A673 (cell line): Measurements from ENCODE around the gene CAMTA2.

Experiments used
- EZH2 ChIP-seq: fragments of 200-600 bp; sonication (generic); IDR thresholded peaks from 2 replicates; pipeline ENCODE4 v1.6.1; 2017; ENCODE audit warnings: borderline replicate concordance, low read depth, mild to moderate bottlenecking, mixed read lengths, antibody characterized with exemption, low read length; ENCODE audit not compliant: poor library complexity, severe bottlenecking
- TF ChIP-seq, protein P1 (sequence below): fragments of 300-800, 200-600 bp; sonication (generic); conservative IDR thresholded peaks from 2 replicates; pipeline ENCODE4 v1.5.1; 2017; ENCODE audit warnings: low read depth, mild to moderate bottlenecking, antibody characterized with exemption, low read length, moderate library complexity, mixed read lengths

DNA sequence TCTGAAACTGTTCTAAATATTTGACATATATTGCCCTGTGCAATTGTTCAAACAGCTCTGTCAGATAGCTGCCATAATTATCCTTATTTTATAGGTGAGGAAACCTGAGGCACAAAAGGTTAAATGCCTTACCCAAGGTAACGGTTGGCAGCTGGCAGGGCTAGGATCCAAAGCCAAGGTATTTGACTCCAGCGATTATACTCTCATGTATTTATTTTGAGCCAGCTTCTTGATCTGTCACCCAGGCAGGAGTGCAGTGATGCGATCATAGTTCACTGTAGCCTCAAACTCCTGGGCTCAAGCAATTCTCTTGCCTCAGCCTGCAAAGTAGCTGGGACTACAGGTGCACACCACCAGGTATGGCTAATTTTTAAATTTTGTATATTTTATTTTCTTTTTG, 29.4 kb downstream of the CAMTA2 start:
- TF ChIP-seq, protein P1, sequence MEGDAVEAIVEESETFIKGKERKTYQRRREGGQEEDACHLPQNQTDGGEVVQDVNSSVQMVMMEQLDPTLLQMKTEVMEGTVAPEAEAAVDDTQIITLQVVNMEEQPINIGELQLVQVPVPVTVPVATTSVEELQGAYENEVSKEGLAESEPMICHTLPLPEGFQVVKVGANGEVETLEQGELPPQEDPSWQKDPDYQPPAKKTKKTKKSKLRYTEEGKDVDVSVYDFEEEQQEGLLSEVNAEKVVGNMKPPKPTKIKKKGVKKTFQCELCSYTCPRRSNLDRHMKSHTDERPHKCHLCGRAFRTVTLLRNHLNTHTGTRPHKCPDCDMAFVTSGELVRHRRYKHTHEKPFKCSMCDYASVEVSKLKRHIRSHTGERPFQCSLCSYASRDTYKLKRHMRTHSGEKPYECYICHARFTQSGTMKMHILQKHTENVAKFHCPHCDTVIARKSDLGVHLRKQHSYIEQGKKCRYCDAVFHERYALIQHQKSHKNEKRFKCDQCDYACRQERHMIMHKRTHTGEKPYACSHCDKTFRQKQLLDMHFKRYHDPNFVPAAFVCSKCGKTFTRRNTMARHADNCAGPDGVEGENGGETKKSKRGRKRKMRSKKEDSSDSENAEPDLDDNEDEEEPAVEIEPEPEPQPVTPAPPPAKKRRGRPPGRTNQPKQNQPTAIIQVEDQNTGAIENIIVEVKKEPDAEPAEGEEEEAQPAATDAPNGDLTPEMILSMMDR = no peak
- no peak for TF ChIP-seq EZH2
